Thyroid gland (tissue), 4 donors: ENCODE measurements around the gene ALG12.

Experiments used
- POLR2A ChIP-seq, 2 donors: fragments of 450-650 bp; IDR thresholded peaks; one replicate each; pipeline ENCODE4 v1.6.1; 2017; ENCODE audit warnings: antibody characterized with exemption in 2 of 2, mild to moderate bottlenecking in 2 of 2, moderate library complexity in 1 of 2
- TF ChIP-seq, protein P1 (sequence below), 6 experiments: fragments of 200-600 bp in 3 of 6; fragments of 450-650 bp in 3 of 6; sonication (generic) in 3 of 6; IDR thresholded peaks; one replicate each; pipeline ENCODE4 v1.5.1; 2016 to 2019; ENCODE audit warnings: antibody characterized with exemption in 6 of 6, mild to moderate bottlenecking in 2 of 6, inconsistent platforms in 1 of 6, moderate library complexity in 1 of 6

DNA sequence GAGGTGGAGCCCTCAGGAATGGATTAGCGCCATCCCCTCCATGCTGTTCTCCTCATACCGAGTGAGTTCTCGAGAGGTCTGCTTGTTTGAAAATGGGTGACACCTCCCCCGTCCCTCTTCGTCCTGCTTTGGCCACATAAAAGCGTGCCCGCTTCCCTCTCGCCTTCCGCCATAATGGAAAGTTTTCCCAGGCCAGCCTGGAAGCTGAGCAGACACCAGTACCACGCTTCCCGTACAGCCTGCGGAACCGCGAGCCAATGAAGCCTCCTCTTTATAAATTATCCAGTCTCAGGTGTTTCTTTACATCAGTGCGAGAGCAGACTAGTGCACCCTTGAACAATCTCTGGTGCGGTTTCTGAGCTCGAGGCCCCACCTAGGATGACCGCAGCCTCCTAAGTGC lies 12.8 kb downstream of the ALG12 start:
- TF ChIP-seq, protein P1, sequence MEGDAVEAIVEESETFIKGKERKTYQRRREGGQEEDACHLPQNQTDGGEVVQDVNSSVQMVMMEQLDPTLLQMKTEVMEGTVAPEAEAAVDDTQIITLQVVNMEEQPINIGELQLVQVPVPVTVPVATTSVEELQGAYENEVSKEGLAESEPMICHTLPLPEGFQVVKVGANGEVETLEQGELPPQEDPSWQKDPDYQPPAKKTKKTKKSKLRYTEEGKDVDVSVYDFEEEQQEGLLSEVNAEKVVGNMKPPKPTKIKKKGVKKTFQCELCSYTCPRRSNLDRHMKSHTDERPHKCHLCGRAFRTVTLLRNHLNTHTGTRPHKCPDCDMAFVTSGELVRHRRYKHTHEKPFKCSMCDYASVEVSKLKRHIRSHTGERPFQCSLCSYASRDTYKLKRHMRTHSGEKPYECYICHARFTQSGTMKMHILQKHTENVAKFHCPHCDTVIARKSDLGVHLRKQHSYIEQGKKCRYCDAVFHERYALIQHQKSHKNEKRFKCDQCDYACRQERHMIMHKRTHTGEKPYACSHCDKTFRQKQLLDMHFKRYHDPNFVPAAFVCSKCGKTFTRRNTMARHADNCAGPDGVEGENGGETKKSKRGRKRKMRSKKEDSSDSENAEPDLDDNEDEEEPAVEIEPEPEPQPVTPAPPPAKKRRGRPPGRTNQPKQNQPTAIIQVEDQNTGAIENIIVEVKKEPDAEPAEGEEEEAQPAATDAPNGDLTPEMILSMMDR (IDR thresholded peaks at IDR 0.05) = no peak
- TF ChIP-seq POLR2A (IDR thresholded peaks at IDR 0.05) = no peak
